ENCODE results near the gene TULP3.

TULP3 gene

GRCh38 chr12:2936301-2936700 lies 45.6 kb downstream of the TULP3 start:
- no peak for DNase-seq

- DNase-seq = no peak
Observed at GRCh38 chr12:2937500-2937899, 46.8 kb downstream of the TULP3 start.

- DNase-seq = no peak
Observed at GRCh38 chr12:2939191-2939590, 48.5 kb downstream of the TULP3 start.

- DNase-seq = no peak
Observed at GRCh38 chr12:2940564-2940963, 49.9 kb downstream of the TULP3 start.

GRCh38 chr12:2941524-2941923 lies 50.8 kb downstream of the TULP3 start:
- DNase-seq = no peak

GRCh38 chr12:2944401-2945047 lies 53.8 kb downstream of the TULP3 start:
- peak; percentile 30 for DNase-seq

- no peak for DNase-seq
Observed at GRCh38 chr12:2949411-2949810, 58.7 kb downstream of the TULP3 start.

- DNase-seq = no peak
Observed at GRCh38 chr12:2955888-2956287, 65.2 kb downstream of the TULP3 start.

- DNase-seq = no peak
Observed at GRCh38 chr12:2957816-2958431, 67.2 kb downstream of the TULP3 start.

- peak; percentile 31 for DNase-seq
Observed at GRCh38 chr12:2958432-2959191, 67.9 kb downstream of the TULP3 start.

GRCh38 chr12:2959192-2959504 lies 68.5 kb downstream of the TULP3 start, which contains the start of gene TEAD4:
TSS of gene TEAD4 (plus strand) at chr12:2959397.
- peak; percentile 22 for DNase-seq

- DNase-seq = peak; percentile 8
Observed at GRCh38 chr12:2959505-2960389, 69.1 kb downstream of the TULP3 start.

- DNase-seq = no peak
Observed at GRCh38 chr12:2960390-2960956, 69.8 kb downstream of the TULP3 start.

- DNase-seq = no peak
Observed at GRCh38 chr12:2960996-2961616, 70.4 kb downstream of the TULP3 start.

GRCh38 chr12:2961705-2962104 lies 71.0 kb downstream of the TULP3 start:
- DNase-seq = no peak

GRCh38 chr12:2963154-2963759 lies 72.6 kb downstream of the TULP3 start:
- DNase-seq = no peak

GRCh38 chr12:2963760-2964292 lies 73.1 kb downstream of the TULP3 start:
- DNase-seq = no peak

- DNase-seq = no peak
Observed at GRCh38 chr12:2967651-2968050, 77.0 kb downstream of the TULP3 start.

- DNase-seq = no peak
Observed at GRCh38 chr12:2970744-2971143, 80.1 kb downstream of the TULP3 start.

GRCh38 chr12:2973566-2973965 lies 82.9 kb downstream of the TULP3 start:
- DNase-seq = no peak

- DNase-seq = no peak
Observed at GRCh38 chr12:2974560-2974971, 83.9 kb downstream of the TULP3 start.

GRCh38 chr12:2976581-2976996 lies 85.9 kb downstream of the TULP3 start:
- no peak for DNase-seq

All from NCI-H2227 treated with DMSO at 0.1 percent for 48 hours (cell line).